GM18873 (cell line): Measurements from ENCODE around the gene C9orf50.

Source experiments
- ATAC-seq: cut with Tn5 transposase; IDR thresholded peaks from one replicate; pipeline ENCODE4 v1.9.1; 2021; ENCODE audit warnings: mild to moderate bottlenecking, moderate library complexity, moderate number of reproducible peaks; ENCODE audit not compliant: unreplicated experiment, low FRiP score

C9orf50 gene

DNA sequence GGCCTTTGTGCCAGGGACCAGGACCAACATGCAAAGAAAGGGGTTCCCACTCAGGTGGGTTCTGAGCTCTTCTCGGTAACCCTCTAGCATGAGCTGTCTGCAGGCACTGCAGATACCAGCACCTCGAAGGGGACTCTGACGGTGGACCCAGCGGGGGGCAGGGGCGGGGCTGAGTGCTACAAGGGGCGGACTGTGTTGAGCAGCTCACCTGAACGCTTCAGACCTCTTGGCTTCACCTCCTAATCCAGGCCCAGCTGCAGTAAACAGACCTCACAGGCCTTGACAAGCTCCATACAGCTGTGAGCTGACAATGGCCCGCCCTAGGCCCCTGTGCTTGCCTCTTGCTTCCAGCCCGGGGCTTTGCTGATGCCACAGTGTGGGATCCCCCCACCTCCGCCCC, 48.4 kb downstream of the C9orf50 start:
- no peak for ATAC-seq

DNA sequence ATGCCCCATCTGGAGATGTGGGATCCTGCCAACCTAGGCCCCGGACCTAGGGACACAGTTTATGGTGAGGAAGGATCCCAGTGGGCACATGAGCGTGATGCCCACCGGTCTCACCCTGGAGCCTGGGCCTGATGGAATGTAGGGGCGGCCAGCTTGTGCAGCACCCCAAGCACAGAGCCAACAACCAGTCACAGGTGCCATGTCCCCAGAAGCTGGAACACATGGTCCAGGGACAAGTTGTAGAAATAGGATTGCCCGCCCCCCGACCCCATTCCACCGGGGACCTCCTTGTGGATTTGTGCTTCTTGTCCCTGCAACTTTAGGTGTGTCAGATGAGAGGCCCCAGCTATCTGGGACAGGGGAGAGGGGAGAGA, 48.9 kb downstream of the C9orf50 start:
- no peak for ATAC-seq

DNA sequence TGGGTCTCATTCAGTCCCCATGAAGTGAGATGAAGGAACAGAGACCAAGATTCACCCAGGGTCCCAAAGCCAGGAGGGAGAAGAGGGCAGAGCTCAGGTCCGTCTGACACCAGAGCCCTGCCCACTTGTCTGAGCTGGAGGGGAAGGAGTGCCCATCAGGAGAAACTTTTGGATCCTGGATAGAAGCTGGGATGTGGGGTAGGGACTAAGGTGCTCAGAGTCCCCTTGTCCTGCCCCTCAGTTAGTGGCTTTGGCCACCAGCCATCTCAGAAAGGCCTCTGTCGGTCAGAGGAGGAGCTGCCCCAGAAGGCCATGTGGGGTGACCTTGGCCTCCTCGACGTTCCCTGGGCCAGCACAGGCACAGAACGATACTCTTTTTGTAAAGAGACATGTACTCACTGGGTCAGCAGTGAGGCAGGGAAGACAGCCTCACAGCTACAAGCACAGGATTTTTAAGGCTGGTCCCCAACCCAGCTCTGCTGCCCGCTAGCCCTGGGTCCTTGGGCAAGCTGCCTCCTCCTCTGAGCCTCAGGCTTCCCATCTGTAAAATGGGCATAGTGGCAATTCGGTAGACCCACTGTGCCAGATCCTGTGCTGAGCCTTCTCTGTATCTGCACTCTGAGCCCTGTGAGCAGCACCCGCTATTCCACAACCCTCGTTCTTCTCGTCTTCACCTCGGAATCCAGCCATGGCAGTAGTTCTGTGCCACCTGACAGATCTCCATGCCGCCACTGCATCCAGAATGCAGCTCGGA, 49.4 kb downstream of the C9orf50 start:
- no peak for ATAC-seq

DNA sequence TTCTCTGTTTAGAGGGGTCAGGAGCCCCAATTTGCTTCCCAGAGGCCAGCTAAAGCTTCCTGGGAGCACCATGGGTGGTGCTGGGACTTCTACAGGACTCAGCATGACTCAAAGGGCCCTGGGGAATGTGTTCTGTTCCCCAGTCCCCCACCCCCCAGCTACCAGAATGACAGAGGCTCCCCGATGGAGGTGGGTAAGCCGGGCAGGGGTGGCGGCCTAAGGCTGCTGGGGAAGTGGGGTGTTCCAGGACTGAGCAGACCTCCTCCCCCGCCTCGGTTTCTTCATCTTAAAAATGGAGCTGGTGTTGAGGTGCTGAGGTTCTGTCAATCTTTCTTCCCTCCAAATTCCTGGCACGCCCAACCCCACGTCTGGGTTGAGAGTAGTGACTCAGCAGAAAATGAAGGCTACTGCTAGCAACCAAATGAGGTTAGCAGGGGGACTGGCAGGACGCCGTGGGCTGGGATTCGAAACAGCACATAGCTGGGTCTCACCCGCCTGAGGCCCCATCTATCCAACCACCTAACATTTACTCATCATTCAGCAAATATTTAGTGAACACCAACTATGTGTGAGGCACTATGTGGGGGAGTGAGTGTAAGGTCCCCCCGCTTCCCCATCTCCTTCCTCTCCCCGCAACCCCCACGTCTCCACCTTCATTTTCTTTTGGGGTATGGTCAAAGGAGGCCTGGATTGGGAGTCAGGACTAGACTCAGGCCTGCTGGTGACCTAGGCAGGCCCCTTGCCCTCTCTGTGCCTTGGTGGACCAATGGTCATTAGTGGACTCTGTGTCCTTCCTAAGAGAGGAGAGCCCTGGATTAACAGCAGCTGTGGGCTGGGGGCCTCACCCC, 50.2 kb downstream of the C9orf50 start:
- ATAC-seq = no peak

DNA sequence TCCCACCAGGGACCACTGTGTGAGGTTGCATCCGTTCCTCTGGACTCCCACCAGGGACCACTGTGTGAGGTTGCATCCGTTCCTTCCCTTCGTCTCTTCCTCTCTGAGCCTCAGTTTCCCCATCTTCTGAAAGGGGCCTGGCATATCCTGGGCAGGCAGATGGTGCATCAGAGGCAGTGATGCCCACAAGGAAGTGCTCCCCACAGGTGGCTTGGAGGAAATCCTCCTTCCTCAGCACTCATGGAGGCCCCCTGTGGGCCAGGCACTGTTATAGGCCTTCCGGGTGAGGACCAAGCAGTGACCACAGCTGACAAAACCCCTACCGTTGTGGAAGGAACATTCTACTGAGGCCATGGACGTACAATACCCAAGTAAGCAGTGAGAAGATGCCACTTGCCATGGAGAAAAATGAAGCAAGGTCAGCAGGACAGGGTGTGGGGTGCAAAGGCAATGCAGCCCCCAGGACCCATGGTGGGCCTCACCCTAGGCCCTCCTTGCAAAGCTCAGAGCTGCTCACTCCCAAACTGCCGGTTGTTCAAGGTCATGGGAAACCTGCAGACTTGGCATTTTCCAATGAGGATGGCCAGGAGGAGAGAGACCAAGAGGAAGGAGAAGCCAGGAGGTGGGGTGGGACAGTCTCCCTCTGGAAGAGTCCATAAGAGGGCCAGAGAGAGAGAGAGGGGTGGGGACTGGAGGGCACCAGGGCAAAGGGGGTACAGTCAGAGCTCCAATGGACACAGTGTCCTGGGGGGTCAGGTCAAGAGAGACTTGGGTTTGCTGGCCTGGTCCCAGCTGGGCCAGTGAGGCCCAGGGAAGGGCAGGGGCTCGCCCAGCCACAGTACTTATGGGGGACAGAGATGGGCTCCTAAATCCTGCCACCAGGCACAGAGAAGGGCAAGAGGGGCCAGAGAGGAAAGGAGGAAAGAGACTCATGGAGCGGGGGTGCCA, 51.1 kb downstream of the C9orf50 start:
- no peak for ATAC-seq

DNA sequence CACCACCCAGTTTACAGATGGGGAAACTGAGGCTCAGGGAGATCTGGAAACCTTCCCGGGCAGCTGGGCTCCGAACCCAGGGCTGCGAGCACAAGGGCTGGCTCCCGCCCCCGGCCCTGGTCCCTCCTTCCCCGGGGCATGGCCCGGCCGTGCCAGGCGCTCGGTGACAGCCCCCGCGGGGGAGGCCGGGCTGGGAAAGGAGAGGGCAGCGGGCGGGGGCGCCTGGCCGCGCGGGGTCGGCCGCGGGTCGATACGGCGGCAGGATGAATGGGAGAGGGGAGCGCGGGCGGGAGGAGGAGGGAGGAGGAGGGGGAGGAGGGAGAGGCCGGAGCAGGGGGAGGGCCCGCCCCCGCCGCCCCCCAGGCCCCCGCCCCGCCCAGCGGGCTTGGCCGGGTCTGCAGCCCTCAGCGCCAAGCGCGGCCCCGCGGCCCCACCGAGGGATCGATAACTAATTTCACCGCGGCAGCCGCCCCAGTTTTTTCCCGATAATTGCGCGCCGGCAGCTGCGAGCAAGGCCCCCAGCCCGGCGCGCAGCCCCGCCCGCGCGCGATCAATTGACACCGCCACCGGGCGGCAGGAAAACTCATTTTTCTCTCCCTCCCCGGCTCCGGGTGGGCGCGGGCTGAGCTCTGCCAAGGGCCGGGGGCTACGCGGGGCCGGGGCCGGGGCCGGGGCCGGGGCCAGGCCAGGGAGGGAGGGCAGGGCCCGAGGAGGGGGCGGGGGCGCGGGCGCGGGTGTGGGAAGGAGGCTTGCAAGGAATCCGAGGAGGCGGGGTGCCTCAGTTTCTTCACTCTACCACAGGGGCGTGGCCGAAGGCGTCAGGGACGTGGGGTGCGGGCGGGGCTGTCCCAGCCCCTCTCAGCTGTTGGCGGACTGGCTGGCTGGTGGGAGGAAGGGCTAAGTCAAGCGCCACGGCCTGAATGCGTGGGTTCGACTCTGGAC, 52.1 kb downstream of the C9orf50 start:
- ATAC-seq = no peak

DNA sequence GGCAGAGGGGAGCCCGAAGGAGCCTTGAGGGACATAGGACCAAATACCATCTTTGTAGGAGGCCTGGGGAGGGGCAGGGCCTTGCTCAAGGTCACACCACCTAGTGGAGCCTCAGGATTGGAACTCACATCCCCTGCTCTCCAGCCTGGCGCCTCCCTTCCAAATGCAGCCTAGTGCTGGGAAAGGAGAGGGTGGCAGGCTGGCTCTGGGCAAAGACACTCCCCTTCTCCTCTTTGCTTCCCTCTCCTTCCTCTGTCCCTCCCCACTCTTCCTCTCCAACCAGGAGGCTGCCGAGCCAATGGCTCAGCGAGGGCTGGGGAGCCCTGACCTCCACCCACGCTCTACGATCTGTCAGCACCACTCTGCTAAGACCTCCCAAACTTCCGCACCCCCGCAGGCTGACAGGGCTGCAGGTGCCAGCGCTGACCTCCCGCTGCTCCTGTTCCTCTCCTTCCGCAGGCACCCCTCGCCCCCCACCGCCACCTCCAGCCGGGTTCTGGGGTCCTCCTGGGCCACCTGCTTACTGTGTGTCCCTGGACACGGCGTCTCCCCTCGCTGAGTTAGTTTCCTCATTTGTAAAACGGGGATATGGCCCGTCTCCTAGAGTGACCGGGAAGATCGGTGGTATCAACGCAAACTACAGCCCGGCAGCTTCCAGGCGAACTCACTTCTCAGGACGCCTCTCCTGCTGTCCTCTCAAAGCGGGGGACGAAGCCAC, 52.9 kb downstream of the C9orf50 start:
- no peak for ATAC-seq

DNA sequence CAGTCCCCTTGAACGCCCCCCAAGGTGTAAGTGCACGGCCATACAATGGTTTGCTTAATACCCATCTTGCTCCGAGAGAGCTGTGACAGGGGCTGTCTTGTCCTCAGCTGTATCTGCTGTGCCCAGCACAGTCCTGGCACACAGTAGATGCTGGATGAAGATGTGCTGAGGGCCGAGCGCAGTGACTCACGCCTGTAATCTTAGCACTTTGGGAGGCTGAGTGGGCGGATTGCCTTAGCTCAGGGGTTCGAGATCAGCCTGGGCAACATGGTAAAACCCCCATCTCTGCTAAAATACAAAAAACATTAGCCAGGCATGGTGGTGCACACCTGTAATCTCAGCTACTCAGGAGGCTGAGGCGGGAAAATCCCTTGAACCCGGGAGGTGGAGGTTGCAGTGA, 53.6 kb downstream of the C9orf50 start:
- ATAC-seq = no peak

DNA sequence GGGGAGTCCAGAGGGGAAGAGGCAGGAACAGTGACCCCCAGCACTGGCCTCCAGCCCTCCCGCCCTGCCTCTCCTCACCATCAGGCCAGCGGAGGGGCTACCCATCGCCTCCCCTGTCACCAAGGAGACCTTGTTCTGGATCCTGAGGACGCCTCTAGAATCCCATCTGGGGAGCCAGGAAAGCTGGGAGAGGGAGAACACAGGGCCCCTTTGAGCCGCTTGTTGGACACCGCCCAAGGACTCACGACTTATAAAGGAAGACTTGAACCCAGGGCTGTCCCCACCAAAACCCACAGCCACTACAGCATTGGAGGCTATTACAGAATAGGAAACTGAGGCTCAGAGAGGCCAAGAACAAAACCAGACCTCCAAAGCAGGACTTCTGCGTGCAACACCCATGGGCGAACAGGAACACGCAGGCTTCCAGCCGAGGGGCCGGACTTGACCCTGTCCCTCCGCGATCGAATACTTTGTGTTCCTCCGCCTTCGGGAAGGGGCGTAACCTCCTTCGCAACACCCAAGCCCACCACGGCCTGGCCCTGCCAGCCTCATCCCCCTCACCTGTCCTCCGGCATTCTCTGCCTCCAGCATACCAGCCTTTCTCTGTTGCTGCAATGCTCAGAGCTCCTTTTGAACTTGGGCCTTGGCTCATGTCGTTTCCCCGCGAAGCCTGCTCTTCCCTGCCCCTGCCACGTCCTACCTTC, 54.2 kb downstream of the C9orf50 start:
- no peak for ATAC-seq

DNA sequence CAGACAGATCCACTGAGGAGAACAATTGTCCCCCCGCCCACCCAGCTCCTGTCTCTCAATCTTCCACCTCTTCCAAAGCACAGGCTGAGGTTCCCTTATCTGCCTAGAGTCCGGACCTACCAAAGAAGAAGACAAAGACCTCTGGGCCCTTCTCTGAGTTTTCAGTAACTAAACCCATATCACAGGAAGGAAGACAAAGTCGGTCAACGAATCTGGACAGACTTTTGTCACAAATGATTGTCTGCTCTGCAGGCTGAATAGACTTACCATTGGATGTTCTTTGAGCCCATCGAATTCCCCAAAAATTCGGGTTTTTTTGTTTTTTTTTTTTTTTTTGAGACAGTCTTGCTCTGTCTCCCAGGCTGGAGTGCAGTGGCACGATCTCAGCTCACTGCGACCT, 58.0 kb downstream of the C9orf50 start:
- no peak for ATAC-seq

DNA sequence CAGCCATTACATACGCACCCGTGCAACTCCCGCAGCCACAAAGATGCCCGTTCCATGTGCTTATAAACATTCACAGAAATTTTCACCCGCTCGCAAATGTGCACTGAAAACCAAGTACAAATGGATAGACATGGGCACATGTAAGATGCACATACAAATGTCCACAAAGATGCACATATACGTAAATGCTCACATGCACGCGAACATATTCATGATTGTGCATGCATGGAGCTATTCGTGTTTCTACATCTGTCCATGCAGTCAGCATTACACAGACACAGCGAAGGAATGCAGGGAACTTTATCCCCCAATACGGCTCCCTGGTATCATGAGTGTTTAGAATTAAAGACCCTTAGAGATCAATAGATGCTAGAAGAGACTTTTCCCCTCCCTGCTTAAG, 58.4 kb downstream of the C9orf50 start:
- ATAC-seq = no peak
